Raji (cell line): ENCODE data around the gene ZNF282.

Experiments used
- POLR2A ChIP-seq: IDR thresholded peaks from 2 replicates; pipeline ENCODE4 v1.6.1; 2011; ENCODE audit warnings: low read depth, low read length, control low read depth; ENCODE audit not compliant: insufficient read depth

ZNF282 gene

DNA sequence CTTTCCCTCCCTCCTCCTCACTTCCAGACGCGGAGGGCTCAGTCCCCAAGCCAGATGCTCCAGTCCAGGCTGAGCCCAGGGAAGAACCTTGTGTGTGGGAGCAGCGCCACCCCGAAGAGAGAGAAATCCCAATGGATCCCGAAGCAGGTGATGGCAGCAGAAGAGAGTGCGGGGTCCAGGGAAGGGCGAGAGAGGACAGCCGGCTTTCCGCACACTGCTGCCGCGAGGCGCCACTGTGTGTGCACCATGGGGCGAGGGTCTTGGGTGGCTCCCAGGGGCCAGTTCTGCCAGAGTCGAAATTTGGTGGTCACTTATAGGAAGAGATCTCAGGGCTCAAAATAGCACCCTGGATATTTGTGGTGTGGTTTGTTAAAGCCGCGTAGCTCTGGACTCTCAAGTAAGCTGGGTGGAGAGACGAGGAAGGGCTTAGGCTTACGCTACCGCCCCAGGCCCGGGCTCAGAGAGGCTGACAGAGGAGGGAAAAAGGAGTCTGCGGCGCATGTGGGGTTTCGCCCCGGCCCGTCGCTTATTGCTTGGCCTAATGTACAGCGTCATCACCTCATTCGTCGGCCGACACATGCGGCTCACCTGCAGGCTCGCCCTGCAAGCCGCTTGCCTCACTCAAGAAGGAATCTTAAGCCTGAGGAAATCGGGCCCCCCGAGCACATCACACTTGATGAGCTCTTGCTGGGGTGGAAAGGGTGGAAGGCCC is 12.1 kb downstream of the ZNF282 start:
- TF ChIP-seq POLR2A: no peak

DNA sequence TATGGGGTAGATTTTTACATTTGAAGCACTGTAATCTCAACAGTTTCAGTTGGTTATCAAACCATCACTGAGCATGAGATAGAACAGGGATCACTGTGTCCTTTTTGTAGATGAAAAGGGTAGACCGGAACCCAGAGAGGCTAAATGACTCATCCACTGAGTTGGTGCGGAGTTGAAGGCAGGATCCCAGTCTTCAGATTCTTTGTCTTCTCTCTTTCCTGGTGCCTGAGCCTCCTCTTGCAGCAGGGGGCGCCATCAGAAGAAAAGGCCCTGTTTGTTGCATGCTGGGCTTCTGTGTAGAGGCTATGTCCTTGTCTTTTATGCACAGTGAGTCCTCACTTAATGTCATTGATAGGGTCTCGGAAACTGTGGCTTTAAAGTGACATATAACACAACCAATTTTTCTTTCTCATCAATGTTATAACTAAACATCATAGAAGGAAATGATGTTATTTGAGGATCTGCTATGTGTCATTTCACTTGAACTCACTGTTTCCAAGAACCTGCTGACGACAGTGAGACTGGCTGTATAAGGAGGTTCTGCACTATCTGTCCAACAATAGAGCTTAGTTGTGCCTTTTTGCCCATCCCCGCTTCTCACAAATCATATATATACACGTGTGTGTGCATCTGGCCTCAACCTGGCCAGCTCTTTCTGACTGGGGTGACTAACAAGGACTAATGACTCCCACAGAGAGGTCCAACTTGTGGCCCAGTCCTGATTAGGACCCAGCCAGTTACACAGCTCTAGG is 14.3 kb downstream of the ZNF282 start:
- no peak for TF ChIP-seq POLR2A

DNA sequence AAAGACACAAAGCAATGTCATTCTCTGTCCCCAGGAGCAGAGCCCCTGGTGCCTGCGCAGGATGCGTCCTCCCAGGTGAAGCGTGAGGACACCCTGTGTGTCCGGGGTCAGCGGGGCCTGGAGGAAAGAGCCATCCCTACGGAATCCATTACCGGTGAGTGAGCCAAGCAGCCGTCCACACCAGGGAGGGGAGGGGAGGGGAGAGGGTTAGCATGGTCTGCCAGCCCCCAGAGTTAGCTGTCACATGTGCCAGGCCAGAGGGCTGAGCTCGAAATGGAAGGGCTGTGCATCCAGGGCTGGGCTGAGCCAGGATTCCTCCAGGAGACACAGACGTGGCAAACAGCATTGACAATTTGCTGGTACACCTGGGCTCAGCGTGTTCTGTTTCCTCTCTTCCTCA is 15.2 kb downstream of the ZNF282 start:
- TF ChIP-seq POLR2A: no peak

DNA sequence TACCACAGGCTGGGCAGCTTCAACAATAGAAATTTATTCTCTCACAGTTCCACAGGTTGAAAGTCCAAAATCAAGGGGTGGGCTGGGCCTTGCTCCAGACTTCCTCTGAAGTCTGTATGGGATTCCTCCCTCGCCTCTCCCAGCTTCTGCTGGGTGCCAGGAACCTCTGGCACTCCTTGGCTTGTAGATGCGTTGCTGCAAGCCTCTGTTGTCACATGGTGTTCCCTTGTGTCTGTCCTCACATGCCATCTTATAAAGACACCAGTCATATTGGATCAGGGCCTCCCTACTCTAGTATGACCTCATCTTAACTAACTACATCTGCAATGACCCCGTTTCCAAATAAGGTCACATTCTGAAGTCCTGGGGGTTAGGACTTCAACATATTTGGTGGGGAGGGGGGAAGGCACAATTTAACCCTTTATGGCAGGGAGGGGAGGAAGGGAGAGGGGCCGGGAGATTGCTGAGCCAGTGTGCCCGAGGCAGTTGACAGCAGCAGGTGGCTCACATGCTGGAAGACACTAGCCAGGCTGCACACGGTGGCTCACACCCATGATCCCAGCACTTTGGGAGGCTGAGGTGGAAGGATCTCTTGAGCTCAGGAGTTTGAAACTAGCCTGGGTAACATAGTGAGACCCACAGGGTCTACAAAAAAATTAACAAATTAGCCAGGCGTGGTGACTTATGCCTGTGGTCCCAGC is 18.8 kb downstream of the ZNF282 start:
- TF ChIP-seq POLR2A: no peak

- no peak for TF ChIP-seq POLR2A
Measured at GRCh38 chr7:149216402-149216801, 21.1 kb downstream of the ZNF282 start.

DNA sequence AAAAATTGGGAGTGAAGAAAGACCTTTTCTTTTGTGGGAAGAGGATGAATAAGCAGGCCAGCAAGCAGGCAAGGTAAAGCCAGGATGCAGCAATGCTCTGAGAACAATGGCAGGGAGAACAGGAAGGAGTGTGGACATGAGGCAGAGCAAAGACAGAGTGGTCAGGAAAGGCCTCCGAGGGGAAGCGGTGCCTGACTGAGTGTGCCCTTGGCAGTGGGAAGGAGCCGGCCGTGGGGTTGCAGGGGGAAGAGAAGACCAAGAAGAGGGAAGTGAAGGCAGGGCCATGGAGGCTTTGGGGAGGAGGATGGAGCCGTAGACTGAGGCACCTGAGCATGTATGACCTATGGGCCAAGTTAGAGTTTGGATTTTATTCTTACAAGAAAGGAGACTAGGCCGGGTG is 22.2 kb downstream of the ZNF282 start:
- TF ChIP-seq POLR2A: no peak

DNA sequence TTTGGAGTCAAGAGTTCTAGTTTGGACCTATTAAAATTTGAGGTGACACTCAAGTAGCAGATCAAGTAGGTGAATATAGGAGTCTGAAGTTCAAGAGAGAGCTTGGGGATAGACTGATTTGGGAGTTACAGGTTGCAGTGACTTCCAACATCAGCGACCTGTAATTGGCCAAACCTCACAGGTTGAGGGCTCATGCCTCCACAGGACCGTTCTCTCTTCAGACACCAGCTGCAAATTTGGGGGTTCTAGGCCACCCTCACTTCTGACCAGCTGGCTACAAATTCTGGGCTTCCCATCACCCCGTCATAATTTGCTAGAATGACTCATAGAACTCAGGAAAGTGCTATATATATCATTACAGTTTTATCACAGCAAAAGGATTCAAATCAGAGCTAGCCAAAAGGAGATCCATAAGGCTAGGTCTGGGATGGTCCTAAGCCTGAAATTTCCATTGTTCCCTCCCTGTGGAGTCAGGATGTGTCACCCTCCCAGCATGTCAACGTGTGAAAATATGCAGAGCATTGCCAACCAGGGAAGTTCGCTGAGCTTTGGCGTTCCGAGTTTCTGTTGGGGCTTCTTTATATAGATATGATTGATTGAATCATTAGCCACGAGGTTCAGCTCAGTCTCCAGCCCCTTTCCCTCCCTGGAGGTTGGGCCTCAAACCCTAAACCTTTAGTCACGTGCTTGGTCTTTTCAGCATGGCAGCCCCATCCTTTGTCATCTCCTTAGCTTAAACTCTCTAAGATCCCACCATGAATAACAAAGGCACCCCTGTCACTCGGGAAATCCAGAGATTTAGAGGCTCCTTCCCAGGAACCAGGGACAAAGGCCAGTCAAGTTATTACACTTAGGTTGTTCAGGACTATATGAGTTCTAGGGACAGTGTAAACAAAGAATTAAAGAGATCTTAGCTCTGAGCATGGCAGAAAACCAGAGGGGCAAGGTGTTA is 23.4 kb downstream of the ZNF282 start:
- TF ChIP-seq POLR2A: no peak

DNA sequence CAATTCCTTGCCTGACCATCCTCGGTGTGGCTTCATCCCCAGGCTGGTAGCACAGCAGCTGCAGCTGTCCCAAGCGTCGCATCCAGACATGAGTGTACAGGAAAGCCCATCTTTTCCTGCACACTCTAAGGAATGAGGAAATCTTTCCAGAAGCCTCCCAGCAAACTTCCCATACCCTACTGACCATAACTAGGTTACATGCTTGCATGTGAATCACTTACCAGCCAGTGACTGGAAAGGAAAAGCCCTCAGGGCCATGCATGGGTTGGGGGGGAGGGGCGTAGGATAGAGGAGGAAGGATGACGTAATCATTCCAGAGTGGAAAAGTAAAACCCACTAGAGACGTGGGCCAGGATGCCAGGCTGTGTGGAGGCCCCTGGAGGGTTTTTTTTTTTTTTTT is 25.2 kb downstream of the ZNF282 start:
- no peak for TF ChIP-seq POLR2A

- TF ChIP-seq POLR2A: no peak
Measured at GRCh38 chr7:149223176-149223575, 27.8 kb downstream of the ZNF282 start.

DNA sequence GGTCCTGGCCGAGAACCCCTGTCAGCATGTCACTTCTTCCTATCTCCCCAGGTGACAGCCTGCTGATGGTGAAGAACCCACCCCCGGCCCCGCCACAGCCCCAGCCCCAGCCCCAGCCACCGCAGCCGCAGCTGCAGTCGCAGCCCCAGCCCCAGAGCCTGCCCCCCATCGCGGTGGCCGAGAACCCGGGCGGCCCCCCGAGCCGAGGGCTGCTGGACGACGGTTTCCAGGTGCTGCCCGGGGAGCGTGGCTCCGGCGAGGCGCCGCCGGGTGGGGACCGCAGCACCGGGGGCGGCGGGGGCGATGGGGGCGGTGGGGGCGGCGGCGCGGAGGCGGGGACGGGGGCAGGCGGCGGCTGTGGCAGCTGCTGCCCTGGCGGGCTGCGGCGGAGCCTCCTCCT is 28.4 kb downstream of the ZNF282 start:
- no peak for TF ChIP-seq POLR2A

- no peak for TF ChIP-seq POLR2A
Measured at GRCh38 chr7:149224352-149224751, 29.0 kb downstream of the ZNF282 start.

DNA sequence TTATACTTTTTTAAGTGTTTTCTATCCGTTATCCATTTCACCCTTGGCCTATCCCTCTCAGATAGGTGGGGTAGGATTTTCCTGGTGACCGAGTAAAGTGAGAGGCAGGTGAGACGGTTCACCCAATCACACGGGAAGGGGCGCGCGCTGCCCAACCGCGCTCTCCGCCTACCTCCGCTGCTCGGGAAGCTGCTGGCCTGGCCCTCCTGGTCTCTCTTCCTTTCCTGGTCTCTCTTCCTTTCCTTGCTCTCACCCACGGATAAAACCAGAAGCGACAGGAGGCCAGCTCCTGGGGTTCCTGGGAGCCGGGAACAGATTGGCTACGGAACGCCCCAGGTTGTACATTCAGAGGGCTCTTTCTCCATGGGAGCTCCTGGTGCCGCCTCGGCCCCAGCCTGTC is 29.8 kb downstream of the ZNF282 start:
- no peak for TF ChIP-seq POLR2A

- no peak for TF ChIP-seq POLR2A
Measured at GRCh38 chr7:149225656-149226055, 30.3 kb downstream of the ZNF282 start.

DNA sequence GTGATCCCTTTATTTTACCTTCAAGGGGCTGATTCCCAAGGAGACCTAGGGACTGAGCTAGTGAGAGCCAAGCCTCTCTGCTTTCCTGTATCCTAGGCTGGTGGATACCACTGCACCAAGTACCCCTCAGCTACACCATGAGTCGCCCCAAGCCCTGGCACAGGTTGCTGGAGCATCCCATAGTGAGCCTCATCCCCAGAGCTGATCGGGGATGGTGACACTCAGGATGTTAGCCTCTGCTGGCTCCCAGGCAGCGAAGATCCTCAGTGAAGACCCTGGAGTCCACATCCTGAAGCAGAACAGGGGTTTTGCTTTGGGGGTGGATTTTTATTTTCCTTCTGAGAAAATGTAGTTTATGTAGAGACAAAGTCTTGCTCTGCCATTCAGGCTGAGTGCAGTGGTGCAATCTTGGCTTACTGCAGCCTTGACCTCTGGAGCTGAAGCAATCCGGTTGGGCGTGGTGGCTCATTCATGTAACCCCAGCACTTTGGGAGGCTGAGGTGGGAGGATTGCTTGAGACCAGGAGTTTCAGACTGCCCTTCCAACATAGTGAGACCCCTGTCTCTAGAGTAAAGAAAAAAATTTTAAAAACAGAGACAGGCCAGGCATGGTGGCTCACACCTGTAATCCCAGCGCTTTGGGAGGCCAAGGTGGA is 31.6 kb downstream of the ZNF282 start:
- TF ChIP-seq POLR2A: no peak
